Measurements from ENCODE around the gene PSMC3. TPM values are rescaled to one million over a fixed set of nuclear protein-coding genes. Genes with fewer than 3 reads are reported as not detected.

The PSMC3 gene
- total RNA-seq, 4 donors from 2014 or later: 72.9 to 134 (median 122) TPM

- TF ChIP-seq POLR2A (IDR thresholded peaks at IDR 0.05): no peak
- TF ChIP-seq CTCF (IDR thresholded peaks at IDR 0.05): no peak
- H3K27ac ChIP-seq: peak overlapping the region; percentile 30 to 83 (median 66)
- no peak overlapping the region for H3K4me3 ChIP-seq
- H3K27me3 ChIP-seq: no peaks in the 10 kb centered on the region
- H3K4me1 ChIP-seq: peaks cover 7 to 50% (median 24%) of the 10 kb centered on the region in 3 donors
- intact Hi-C loops (cut with DNase I): no loop called here
- no peak for DNase-seq
- no peaks in the 10 kb centered on the region for H3K9me3 ChIP-seq
- WGBS, 2 donors: 83 to 86% methylated on average over 2 to 7 of the region's 7 CpGs
- H3K36me3 ChIP-seq: peaks cover 11 to 98% (median 18%) of the 10 kb centered on the region in 3 donors
Measured at GRCh38 chr11:47467357-47467756, 41.1 kb upstream of the PSMC3 start.

- Histone ChIP-seq H3K27ac (peak overlapping the region; percentile 30 to 83 (median 66)), H3K36me3 (peaks cover 11 to 98% (median 14%) of the 10 kb centered on the region in 3 donors), H3K4me1 (peaks cover 7 to 50% (median 24%) of the 10 kb centered on the region in 3 donors), H3K9me3 (no peaks in the 10 kb centered on the region), H3K4me3 (peak overlapping the region in 1 of 4 donors; percentile 5), H3K27me3 (no peaks in the 10 kb centered on the region)
- no peak for TF ChIP-seq CTCF (IDR thresholded peaks at IDR 0.05)
- no peak for TF ChIP-seq POLR2A (IDR thresholded peaks at IDR 0.05)
- WGBS, 2 donors: 23 to 45% methylated on average over 4 of the region's 4 CpGs
- DNase-seq: no peak
- intact Hi-C loops (cut with DNase I): no loop called here
Measured at GRCh38 chr11:47466701-47467250, 40.5 kb upstream of the PSMC3 start.

GRCh38 chr11:47466201-47466600 lies 40.0 kb upstream of the PSMC3 start:
- Histone ChIP-seq H3K36me3 (peaks cover 8 to 98% (median 10%) of the 10 kb centered on the region in 3 donors), H3K9me3 (no peaks in the 10 kb centered on the region), H3K4me1 (peaks cover 7 to 50% (median 24%) of the 10 kb centered on the region in 3 donors), H3K4me3 (no peak overlapping the region), H3K27ac (peak overlapping the region in 2 of 4 donors; percentile 50 to 83), H3K27me3 (no peaks in the 10 kb centered on the region)
- no peak for TF ChIP-seq CTCF (IDR thresholded peaks at IDR 0.05)
- TF ChIP-seq POLR2A (IDR thresholded peaks at IDR 0.05): no peak
- intact Hi-C loops (cut with DNase I): no loop called here
- DNase-seq: no peak
- 49 to 52% methylated on average over 5 of the region's 5 CpGs for WGBS, 2 donors

GRCh38 chr11:47464483-47464882 lies 38.2 kb upstream of the PSMC3 start:
- no peak overlapping the region for H3K27ac ChIP-seq
- no peak for DNase-seq
- peaks cover 0 to 94% (median 0%) of the 10 kb centered on the region in 3 donors for H3K36me3 ChIP-seq
- H3K9me3 ChIP-seq: no peaks in the 10 kb centered on the region
- H3K27me3 ChIP-seq: no peaks in the 10 kb centered on the region
- no peak overlapping the region for H3K4me3 ChIP-seq
- H3K4me1 ChIP-seq: peaks cover 7 to 44% (median 24%) of the 10 kb centered on the region in 3 donors
- 89 to 92% methylated on average over 5 of the region's 5 CpGs for WGBS, 2 donors
- TF ChIP-seq CTCF (IDR thresholded peaks at IDR 0.05) (no peak), POLR2A (IDR thresholded peaks at IDR 0.05) (no peak)
- intact Hi-C loops (cut with DNase I): no loop called here

GRCh38 chr11:47461876-47462275 lies 35.6 kb upstream of the PSMC3 start:
- Histone ChIP-seq H3K4me3 (no peak overlapping the region), H3K9me3 (no peaks in the 10 kb centered on the region), H3K36me3 (peaks cover 0 to 78% (median 0%) of the 10 kb centered on the region in 3 donors), H3K27ac (no peak overlapping the region), H3K27me3 (no peaks in the 10 kb centered on the region), H3K4me1 (peaks cover 2 to 20% (median 10%) of the 10 kb centered on the region in 3 donors)
- intact Hi-C loops (cut with DNase I): no loop called here
- TF ChIP-seq CTCF (IDR thresholded peaks at IDR 0.05) (no peak), POLR2A (IDR thresholded peaks at IDR 0.05) (no peak)
- 93 to 95% methylated on average over 6 to 7 of the region's 7 CpGs for WGBS, 2 donors
- no peak for DNase-seq

Measured in esophagus squamous epithelium (tissue), 5 donors.